Retinal pigment epithelial cell (primary cell): ENCODE measurements around the gene SHROOM3.

Source experiments
- DNase-seq: peaks from one replicate; pipeline ENCODE4 v3.0.0-alpha.2; 2010; ENCODE audit warnings: low read depth
- H3K4me3 ChIP-seq: 2 replicates; pipeline ENCODE4 v1.5.1; 2011; ENCODE audit warnings: mild to moderate bottlenecking, low read length, control low read depth, moderate library complexity
- TF ChIP-seq, protein P1 (sequence below): conservative IDR thresholded peaks from 2 replicates; pipeline ENCODE4 v1.5.1; 2011; ENCODE audit warnings: low read depth, low read length, control low read depth, inconsistent platforms

The SHROOM3 gene

DNA sequence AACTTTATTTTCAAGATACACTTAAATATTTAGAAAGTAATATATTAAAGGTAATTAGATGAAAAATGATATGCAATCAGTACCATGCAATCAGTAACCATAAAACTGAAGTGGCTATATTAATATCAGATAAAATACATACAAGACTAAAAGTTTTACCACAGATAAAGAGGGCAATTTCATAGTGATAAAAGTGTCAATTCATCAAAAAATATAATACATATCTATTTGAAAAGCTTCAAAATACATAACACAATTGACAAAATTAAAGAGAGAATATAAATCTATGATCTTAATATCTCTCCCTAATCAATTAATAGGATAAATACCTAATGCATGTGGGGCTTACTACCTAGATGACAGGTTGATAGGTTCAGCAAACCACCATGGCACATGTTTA, 357.4 kb downstream of the SHROOM3 start:
- no peak overlapping the region for H3K4me3 ChIP-seq
- DNase-seq: no peak
- TF ChIP-seq, protein P1, sequence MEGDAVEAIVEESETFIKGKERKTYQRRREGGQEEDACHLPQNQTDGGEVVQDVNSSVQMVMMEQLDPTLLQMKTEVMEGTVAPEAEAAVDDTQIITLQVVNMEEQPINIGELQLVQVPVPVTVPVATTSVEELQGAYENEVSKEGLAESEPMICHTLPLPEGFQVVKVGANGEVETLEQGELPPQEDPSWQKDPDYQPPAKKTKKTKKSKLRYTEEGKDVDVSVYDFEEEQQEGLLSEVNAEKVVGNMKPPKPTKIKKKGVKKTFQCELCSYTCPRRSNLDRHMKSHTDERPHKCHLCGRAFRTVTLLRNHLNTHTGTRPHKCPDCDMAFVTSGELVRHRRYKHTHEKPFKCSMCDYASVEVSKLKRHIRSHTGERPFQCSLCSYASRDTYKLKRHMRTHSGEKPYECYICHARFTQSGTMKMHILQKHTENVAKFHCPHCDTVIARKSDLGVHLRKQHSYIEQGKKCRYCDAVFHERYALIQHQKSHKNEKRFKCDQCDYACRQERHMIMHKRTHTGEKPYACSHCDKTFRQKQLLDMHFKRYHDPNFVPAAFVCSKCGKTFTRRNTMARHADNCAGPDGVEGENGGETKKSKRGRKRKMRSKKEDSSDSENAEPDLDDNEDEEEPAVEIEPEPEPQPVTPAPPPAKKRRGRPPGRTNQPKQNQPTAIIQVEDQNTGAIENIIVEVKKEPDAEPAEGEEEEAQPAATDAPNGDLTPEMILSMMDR: no peak

DNA sequence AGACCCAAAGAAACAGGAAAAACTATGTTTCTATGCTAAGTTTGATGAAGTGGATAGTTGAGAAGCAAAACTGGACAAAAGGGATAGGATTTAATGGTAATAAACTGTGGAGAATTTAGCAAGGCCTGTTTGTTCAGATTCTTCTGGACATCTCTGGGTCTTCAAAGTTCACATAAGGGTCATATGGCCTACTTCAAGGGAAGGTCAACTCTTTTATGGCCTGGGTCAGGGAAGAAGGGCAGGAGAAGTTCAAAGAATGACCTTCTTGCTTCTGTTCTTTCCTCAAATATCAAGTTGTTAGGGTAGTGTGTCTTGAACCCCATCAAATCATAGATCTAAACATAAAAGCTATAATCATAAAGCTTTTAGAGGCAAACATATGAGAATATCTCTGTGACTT, 360.2 kb downstream of the SHROOM3 start:
- no peak overlapping the region for H3K4me3 ChIP-seq
- no peak for DNase-seq
- TF ChIP-seq, protein P1: no peak

GRCh38 chr4:76799140-76799539, 364.1 kb downstream of the SHROOM3 start:
- DNase-seq: no peak
- no peak overlapping the region for H3K4me3 ChIP-seq
- TF ChIP-seq, protein P1: no peak

DNA sequence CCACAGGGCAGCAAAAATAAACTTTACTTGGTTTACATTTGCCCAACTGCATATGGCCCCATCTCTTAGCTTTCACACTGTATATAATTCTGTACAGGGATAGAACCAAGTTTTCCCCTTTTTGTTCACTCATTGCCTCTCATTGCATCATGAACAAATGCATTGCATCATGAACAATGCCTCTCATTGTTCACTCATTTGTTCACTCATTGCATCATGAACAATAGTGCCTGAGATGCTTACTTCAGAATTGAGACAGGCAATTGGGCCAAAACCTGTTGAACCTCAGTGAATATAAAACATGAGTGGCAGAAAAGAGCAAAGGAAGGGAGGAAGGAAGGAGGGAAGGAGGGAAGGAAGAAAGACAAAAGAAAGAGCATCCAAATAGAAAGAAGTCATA, 364.7 kb downstream of the SHROOM3 start:
- TF ChIP-seq, protein P1: no peak

DNA sequence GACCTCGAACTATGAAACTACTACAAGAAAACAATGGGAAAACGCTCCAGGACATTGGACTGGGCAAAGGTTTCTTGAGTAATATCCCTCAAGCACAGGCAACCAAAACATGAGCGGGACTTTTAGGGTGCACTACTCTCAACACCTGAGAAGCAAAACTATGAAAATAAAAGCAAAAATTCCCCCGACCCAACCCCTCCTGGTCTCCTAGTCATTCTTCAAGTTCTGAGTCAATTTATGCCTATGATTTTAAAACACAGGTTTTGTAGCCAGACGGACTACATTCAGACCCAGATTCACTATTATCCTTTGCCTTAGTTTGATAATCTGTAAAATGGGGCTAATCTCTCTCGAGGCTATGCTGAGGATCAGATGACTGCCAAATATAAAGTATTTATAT, 365.9 kb downstream of the SHROOM3 start:
- no peak overlapping the region for H3K4me3 ChIP-seq
- no peak for DNase-seq
- TF ChIP-seq, protein P1: no peak

More for the DNA sequence above, 364.7 kb downstream of the SHROOM3 start:
- no peak for DNase-seq
- H3K4me3 ChIP-seq: no peak overlapping the region

- no peak for DNase-seq
- no peak overlapping the region for H3K4me3 ChIP-seq
- TF ChIP-seq, protein P1: no peak
These were observed 366.7 kb downstream of the SHROOM3 start for GRCh38 chr4:76801621-76802235.

GRCh38 chr4:76802236-76803021, 367.4 kb downstream of the SHROOM3 start:
- H3K4me3 ChIP-seq: no peak overlapping the region
- no peak for DNase-seq
- TF ChIP-seq, protein P1: no peak
